Measurements from ENCODE around the gene SPSB1.

SPSB1 gene

DNA sequence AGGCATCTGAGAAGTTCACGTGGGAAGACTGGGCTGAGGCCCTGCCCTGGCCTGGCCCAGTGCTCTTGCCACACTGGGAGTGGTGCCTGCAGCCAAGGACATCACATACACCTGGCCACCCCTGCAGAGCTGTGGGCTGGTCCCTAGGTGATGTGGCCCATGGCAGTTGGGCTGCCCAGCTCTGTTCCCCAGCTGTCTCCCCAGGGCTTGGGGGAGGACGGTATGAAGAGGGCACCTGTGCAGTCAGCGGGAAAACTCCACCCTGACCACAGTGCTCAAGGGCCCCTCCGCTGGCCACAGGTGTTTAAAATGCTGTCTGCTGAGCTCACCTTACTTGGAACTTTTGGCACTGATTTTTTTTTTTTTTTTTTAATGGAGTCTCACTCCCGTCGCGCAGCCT, 126.2 kb downstream of the SPSB1 start:
- TF ChIP-seq FOXP2 (optimal IDR thresholded peaks at IDR 0.05; ENCODE audit: borderline replicate concordance, extremely low read depth, extremely low read length, insufficient read depth) (no peak), SIN3A (IDR thresholded peaks at IDR 0.05; ENCODE audit: borderline replicate concordance, insufficient read depth, low read length) (no peak), POLR2AphosphoS5 (IDR thresholded peaks at IDR 0.05; ENCODE audit: low read depth, low read length) (no peak)
- TF ChIP-seq, protein P1, sequence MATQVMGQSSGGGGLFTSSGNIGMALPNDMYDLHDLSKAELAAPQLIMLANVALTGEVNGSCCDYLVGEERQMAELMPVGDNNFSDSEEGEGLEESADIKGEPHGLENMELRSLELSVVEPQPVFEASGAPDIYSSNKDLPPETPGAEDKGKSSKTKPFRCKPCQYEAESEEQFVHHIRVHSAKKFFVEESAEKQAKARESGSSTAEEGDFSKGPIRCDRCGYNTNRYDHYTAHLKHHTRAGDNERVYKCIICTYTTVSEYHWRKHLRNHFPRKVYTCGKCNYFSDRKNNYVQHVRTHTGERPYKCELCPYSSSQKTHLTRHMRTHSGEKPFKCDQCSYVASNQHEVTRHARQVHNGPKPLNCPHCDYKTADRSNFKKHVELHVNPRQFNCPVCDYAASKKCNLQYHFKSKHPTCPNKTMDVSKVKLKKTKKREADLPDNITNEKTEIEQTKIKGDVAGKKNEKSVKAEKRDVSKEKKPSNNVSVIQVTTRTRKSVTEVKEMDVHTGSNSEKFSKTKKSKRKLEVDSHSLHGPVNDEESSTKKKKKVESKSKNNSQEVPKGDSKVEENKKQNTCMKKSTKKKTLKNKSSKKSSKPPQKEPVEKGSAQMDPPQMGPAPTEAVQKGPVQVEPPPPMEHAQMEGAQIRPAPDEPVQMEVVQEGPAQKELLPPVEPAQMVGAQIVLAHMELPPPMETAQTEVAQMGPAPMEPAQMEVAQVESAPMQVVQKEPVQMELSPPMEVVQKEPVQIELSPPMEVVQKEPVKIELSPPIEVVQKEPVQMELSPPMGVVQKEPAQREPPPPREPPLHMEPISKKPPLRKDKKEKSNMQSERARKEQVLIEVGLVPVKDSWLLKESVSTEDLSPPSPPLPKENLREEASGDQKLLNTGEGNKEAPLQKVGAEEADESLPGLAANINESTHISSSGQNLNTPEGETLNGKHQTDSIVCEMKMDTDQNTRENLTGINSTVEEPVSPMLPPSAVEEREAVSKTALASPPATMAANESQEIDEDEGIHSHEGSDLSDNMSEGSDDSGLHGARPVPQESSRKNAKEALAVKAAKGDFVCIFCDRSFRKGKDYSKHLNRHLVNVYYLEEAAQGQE (IDR thresholded peaks at IDR 0.05; ENCODE audit: insufficient read depth in 1 of 2, low read depth in 2 of 2, low read length in 2 of 2), result no peak
